Activated effector memory CD4-positive, alpha-beta T cell treated with Interleukin-2 at 50 U/mL for 16 hours (primary cell): ENCODE data around the gene RPS19.

ENCODE experiments used
- DNase-seq: peaks from one replicate; pipeline ENCODE4 v3.0.0-alpha.2; 2020

Gene RPS19

GRCh38 chr19:41879670-41880328 is 19.7 kb downstream of the RPS19 start:
- no peak for DNase-seq

GRCh38 chr19:41880329-41880708 is 20.3 kb downstream of the RPS19 start:
- DNase-seq: no peak

GRCh38 chr19:41882568-41883462 is 22.8 kb downstream of the RPS19 start, which contains the start of gene ARHGEF1:
Gene ARHGEF1, plus strand, starts transcription at chr19:41883184. Its CDS starts 4,899 bp downstream, at chr19:41888083.
- peak; percentile 65 for DNase-seq

GRCh38 chr19:41883463-41883820 is 23.4 kb downstream of the RPS19 start:
- no peak for DNase-seq

GRCh38 chr19:41883821-41884733 is 24.0 kb downstream of the RPS19 start:
- peak; percentile 82 for DNase-seq

GRCh38 chr19:41886761-41887710 is 27.0 kb downstream of the RPS19 start:
- DNase-seq: peak; percentile 69

- peak; percentile 80 for DNase-seq
These were observed 27.8 kb downstream of the RPS19 start for GRCh38 chr19:41887711-41888382.

- no peak for DNase-seq
These were observed 28.9 kb downstream of the RPS19 start for GRCh38 chr19:41888926-41889325.

- no peak for DNase-seq
These were observed 29.8 kb downstream of the RPS19 start for GRCh38 chr19:41889896-41890295.

GRCh38 chr19:41890936-41891335 is 30.9 kb downstream of the RPS19 start:
- no peak for DNase-seq

GRCh38 chr19:41892173-41892902 is 32.3 kb downstream of the RPS19 start:
- DNase-seq: no peak

- no peak for DNase-seq
These were observed 33.8 kb downstream of the RPS19 start for GRCh38 chr19:41893899-41894298.

- no peak for DNase-seq
These were observed 34.3 kb downstream of the RPS19 start for GRCh38 chr19:41894350-41894749.

- no peak for DNase-seq
These were observed 35.9 kb downstream of the RPS19 start for GRCh38 chr19:41895745-41896580.

GRCh38 chr19:41896581-41896942 is 36.5 kb downstream of the RPS19 start:
- no peak for DNase-seq

- DNase-seq: no peak
These were observed 37.1 kb downstream of the RPS19 start for GRCh38 chr19:41897181-41897580.

GRCh38 chr19:41897820-41898219 is 37.8 kb downstream of the RPS19 start:
- DNase-seq: no peak

GRCh38 chr19:41898235-41898634 is 38.2 kb downstream of the RPS19 start:
- no peak for DNase-seq

- no peak for DNase-seq
These were observed 41.8 kb downstream of the RPS19 start for GRCh38 chr19:41901707-41902360.
